Frontal cortex (tissue), 4 donors: ENCODE data around the gene KIF3B. TPM values are rescaled to one million over a fixed set of nuclear protein-coding genes. Genes with fewer than 3 reads are reported as not detected.
"Not testable (repeated sequence)": the region's sequence is repeated elsewhere in the genome, so short reads cannot be mapped to it uniquely, and the experiment has no call there.

Source experiments
- DNase-seq, 2 donors: peaks; one replicate each; pipeline ENCODE4 v3.0.0; 2012; ENCODE audit warnings: low spot score in 2 of 2
- FAIRE-seq: peaks from 2 replicates; lab custom pipeline; 2012; peaks lifted over from hg19 to GRCh38; lab: Jason Lieb, UNC
- total RNA-seq: library from RNA; depleted of rRNA; stranded (reverse); fragments of >200 nt; gene quantifications from one replicate; pipeline ENCODE4 v1.2.3, GENCODE V29; 2014
- donor health status: control.
- donor health status: control.
- donor health status: control.

Gene KIF3B
- total RNA-seq, 1 donor from 2014 or later: 89.3 TPM

- no peak for FAIRE-seq
- DNase-seq: no peak
These were observed 90.9 kb downstream of the KIF3B start for GRCh38 chr20:32368323-32368722.

DNA sequence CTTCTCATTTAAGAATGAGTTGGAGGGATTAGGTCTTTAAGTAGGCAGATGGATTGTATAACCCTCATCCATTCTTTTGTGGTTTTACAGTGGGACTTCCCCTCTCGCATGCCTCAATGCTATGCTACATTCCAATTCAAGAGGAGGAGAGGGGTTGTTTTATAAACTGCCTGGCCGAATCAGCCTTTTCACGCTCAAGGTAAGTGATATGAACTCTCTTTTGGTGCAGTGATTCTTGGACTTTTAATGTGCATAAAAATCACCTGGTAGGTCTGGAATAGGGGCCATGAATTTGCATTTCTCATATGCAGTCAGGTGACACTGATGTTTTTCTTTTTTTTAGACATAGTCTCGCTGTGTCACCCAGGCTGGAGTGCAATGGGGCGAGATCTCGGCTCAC is 91.5 kb downstream of the KIF3B start:
- no peak for DNase-seq
- no peak for FAIRE-seq

GRCh38 chr20:32370897-32371296 is 93.4 kb downstream of the KIF3B start:
- no peak for FAIRE-seq
- DNase-seq: no peak

- DNase-seq (no peak), FAIRE-seq (no peak)
These were observed 101.0 kb downstream of the KIF3B start for GRCh38 chr20:32378461-32378860.

- not testable (repeated sequence) for DNase-seq, FAIRE-seq
These were observed 102.6 kb downstream of the KIF3B start for GRCh38 chr20:32380037-32380436.

DNA sequence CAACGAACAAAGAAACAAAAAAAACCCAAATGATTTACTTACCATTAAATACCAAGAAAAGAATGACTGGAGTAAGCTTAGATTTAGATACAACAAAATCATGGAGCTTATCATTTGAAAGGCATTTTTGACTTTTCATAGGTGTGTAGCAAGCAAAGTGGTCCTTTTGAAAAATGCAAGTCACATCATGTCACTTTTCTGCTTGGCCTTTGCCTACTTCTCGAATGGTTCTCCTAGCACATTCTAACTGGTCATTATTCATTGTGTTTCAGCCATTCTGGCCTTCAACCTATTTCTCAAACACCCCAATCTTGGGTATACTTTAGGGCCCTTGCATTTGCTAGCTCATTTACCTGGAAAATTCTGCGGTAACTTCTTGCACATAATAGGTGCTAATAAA is 103.3 kb downstream of the KIF3B start:
- no peak for FAIRE-seq
- DNase-seq: no peak

DNA sequence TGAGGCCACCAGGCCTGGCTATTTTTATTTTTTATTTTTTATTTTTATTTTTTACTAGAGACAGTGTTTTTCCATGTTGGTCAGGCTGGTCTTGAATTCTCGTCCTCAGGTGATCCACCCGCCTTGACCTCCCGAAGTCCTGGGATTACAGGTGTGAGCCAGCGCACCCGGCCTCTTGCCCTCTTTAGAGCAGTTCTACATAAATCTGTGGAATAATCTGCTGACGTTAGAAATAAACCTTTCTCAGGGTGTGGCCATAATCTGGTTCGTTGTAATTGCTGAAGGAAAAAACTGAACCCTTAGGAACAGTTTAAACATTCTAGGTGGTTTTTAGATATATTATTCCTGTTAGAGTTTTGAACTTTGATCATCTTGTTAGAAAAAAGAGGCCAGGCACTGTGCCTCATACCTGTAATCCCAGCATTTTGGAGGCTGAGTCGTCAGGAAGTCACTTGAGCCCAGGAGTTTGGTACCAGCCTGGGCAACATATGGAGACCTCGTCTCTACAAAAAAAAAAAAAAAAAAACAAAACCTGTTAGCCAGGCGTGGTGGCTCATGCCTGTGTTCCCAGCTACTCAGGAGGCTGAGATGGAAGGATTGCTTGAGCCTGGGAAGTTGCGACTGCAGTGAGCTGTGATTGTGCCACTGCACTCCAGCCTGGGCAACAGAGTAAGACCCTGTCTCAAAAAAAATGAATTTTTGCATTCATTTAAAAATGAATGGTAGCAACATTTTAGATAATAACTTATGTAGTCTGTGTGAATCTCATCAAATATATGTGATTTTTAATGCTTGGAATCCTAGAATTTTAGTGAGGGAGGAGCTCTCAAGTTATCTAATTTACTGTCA is 104.9 kb downstream of the KIF3B start:
- DNase-seq (no peak), FAIRE-seq (no peak)

DNA sequence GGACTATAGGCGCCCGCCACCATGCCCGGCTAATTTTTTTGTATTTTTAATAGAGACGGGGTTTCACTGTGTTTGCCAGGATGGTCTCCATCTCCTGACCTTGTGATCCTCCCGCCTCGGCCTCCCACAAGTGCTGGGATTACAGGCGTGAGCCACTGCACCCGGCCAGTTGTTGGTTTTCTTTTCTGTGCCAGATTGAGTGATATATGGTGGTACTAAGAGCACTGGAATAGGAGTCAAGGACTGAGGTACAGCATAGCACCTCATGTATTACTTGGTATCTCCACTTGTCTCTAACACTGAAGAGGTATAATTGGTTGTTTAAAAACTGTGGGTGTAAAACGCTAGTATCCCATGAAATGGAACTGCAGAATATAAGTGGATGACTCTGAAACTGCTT is 106.0 kb downstream of the KIF3B start:
- not testable (repeated sequence) for DNase-seq, FAIRE-seq

Other genes starting within 250 kb of the KIF3B start
- 2.9 TPM for gene HCK, start 225.4 kb upstream of the KIF3B start, total RNA-seq
- gene TM9SF4, start 167.9 kb upstream of the KIF3B start, total RNA-seq: 13.5 TPM
- 1.2 TPM for gene PLAGL2, start 69.9 kb upstream of the KIF3B start, total RNA-seq
- gene POFUT1, start 69.8 kb upstream of the KIF3B start, total RNA-seq: 14.7 TPM
- gene ASXL1, start 80.7 kb downstream of the KIF3B start, total RNA-seq: 64.8 TPM